GM19328 (cell line): ENCODE measurements around the gene CCL27.

Experiments
- ATAC-seq: cut with Tn5 transposase; IDR thresholded peaks from one replicate; pipeline ENCODE4 v1.9.1; 2021; ENCODE audit warnings: mild to moderate bottlenecking, moderate library complexity; ENCODE audit not compliant: unreplicated experiment

Gene CCL27, protein sequence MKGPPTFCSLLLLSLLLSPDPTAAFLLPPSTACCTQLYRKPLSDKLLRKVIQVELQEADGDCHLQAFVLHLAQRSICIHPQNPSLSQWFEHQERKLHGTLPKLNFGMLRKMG

GRCh38 chr9:34662526-34663302 is at the start of gene CCL27:
CCL27 (minus strand) TSS chr9:34662657; CDS start chr9:34662633, 24 bp downstream.
- no peak for ATAC-seq

GRCh38 chr9:34712140-34712539 is 49.7 kb upstream of the CCL27 start:
- ATAC-seq: no peak

- no peak for ATAC-seq
These were observed 47.6 kb upstream of the CCL27 start, which contains the start of gene CCL21 for GRCh38 chr9:34710023-34710422. CCL21 (minus strand) TSS chr9:34710136; CDS start chr9:34710066, 70 bp downstream.

DNA sequence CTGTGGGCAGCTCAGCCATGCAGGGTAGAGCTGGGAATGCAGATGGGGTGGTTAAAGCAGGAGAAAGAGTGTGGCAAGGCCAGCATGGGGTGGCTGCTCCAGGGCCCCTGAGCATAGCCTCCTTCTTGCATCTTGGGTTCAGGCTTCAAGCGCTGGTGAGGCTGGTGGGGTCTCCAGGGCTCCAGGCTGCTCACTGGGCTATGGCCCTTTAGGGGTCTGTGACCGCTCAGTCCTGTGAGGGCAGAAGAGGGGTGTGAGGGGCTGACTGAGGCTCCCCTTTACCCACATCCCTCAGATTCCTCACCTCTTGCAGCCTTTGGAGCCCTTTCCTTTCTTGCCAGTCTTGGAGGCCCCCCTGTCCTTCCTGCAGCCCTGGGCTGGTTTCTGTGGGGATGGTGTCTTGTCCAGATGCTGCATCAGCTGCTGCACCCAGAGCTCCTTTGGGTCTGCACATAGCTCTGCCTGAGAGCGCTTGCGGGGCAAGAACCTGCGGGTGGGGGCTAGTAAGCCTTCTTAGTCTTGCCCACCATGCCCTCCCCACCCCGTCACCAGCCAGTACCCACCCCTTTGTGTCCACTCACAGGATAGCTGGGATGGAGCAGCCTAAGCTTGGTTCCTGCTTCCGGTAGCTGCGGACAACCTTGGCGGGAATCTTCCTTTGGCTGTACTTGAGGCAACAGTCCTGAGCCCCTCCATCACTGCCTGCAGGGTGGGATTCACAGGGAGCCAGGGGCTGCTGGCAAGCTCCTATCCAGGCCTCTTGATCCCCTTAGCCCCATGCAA is 46.9 kb upstream of the CCL27 start:
- ATAC-seq: no peak

DNA sequence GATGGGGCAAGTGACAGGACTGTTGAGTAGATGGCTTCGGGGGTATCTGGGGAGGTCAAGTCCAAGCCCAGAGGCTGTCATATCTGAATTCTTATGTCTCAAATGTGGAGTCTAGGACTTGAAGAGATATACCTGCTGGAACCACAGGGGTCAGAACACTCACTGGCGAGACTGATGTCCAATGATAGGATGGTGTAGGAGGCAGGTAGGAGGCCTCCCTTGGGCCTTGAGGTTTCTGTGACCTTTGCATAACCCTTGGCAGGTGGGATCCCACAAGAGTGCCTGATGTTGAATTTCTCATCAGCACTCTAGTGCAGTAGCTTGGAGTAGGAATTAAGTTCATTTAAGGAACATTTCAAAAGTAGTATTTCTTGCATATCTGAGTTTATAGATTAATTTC is 44.7 kb upstream of the CCL27 start:
- no peak for ATAC-seq

DNA sequence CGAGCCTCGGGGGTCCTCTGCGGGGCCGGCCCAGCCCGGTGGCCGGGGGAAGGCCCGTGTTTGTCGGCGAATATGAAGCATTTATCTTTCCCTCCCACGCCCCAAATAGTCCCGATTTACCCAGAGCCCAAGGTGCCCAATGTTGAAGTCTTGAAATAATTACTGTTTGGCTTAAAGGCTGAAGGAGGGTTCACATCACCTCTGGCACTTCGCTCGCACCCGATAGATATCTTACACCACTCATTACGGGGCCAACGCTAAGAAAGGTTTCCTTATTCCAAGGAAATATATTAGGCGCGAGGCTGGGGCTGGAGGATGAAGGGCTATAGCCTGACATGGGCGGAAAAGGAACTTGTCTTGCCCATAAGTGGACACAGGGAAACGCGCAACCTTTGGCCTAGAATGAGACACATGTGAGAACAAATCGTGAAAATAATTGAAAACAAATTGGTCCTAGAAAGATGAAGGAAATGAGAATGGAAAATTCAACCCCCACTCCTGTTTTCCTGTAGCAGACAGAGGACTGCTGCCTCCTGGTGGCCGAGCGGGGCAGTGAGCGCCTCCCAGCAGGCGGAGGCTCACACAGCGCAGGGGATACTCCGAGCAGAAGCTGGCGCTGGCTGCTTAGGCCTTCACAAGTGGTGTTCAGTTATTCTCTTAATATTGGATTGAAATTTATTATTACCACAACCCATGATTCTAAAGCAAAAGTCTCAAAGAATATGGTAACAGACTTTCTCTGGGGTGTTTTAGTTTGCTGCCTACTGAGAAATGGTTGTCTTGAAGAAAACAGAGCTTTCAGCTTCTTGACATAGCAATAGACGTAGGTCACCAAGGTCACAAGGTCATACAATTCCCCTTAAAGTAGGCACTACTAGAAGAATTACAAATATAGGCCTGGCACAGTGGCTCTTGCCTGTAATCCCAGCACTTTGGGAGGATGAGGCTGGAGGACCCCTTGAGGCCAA is 39.6 kb upstream of the CCL27 start:
- ATAC-seq: no peak

GRCh38 chr9:34701023-34701768 is 38.7 kb upstream of the CCL27 start:
- no peak for ATAC-seq

- no peak for ATAC-seq
These were observed 32.4 kb upstream of the CCL27 start for GRCh38 chr9:34694811-34695210.

DNA sequence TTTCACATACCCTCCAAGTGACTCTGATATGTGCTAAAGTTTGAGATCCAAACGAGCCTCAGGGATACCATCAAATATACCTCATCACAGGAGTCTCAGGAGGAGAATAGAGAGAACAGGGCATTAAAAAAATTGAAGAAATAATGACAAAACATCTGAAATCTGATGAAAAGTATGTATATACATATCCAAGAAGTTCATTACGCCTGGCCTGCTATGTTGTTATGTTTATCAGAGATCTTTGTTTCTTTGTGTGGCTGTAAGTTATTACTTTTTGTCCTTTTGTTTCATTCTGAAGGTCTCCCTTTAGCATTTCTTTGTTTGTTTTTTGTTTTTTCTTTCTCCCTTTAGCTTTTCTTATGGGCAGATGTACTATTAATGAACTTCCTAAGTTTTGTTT is 31.1 kb upstream of the CCL27 start:
- ATAC-seq: no peak

- ATAC-seq: no peak
These were observed 29.5 kb upstream of the CCL27 start for GRCh38 chr9:34691936-34692315.

DNA sequence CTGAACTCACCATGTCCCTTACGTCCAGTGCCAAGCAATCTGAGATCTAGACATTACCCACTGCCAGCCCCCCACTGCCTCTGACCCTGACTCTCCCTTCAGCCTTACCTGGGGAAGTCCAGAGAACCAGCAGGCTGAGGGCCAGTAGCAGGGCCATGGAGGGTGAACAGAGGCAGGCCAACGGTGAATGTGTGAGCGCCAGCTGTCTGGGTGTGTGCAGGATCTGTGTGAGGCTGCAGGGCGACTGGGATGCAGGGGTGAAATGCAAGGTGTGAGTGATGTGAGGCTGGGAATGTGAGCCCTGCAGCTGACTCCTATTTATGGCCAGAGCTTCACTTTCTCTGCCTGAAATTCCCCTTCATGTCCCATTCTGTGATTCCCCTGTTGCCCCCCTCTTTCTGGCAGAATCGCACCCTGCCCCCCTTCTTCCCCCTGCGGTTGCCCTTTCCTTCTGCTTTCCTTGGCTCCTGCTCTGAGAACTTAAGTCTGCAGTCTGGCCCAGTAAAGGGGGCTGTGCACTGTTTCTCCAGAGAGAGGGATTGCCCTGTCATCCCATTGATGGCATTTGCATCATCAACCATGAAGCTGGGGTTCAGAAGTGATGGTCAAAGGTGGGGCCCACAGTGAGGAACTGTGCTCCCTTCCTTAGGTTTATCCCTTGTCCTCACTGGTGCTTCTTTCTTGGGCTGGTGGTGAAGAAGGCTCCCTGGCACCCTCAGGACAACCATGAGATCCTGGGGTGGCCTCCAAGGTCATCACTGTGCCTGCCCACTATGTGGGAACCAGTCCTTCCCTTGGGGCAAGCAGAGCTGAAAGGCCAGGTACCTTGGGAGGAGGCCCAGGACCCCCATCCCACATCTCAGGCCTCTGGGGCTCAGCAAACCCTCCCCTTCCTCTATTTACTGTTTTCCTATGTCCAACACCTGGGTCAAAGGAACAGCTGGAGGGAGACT is 28.8 kb upstream of the CCL27 start, which contains the start of gene CCL19:
TSS of gene CCL19 (minus strand) at position 294 of the 953 bp plus-strand sequence. CDS start at position 157, 137 bp downstream.
- no peak for ATAC-seq

DNA sequence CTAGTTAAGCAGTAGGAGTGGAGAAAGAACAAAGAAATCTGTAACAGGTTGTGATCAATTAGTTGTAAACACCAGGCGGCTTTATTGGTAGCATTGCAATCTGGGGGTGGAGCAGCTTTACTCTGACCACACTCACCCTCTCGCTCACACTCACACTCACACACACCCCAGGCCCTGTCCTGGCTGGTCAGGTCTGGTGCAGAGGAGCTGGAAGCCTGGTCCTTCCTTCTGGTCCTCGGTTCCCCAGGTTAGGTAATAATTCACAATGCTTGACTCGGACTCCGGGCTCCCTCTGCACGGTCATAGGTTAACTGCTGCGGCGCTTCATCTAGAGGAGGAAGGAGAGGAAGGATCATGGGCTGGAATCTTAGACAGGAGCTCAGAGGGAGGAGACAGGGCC is 27.1 kb upstream of the CCL27 start:
- no peak for ATAC-seq

DNA sequence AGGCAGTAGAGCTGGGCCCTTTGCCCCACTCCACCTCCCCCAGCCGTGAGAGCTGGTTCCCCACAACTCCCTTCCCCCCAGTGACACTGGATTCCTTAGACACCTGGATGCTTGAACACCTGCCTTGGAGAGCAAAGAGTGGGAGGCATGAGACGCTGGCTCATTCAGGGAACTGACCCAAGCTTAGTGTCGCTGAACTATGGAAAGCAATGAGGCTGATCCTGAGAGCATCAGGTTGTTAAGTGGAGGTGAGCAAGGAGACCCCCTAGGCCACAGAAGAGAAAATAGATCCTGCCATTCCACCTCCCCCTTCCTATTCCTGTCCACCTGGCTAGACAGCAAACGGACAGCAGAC is 26.6 kb upstream of the CCL27 start:
- ATAC-seq: no peak

GRCh38 chr9:34688329-34689115 is 26.1 kb upstream of the CCL27 start:
- no peak for ATAC-seq

- no peak for ATAC-seq
These were observed 25.0 kb upstream of the CCL27 start for GRCh38 chr9:34687276-34688030.

DNA sequence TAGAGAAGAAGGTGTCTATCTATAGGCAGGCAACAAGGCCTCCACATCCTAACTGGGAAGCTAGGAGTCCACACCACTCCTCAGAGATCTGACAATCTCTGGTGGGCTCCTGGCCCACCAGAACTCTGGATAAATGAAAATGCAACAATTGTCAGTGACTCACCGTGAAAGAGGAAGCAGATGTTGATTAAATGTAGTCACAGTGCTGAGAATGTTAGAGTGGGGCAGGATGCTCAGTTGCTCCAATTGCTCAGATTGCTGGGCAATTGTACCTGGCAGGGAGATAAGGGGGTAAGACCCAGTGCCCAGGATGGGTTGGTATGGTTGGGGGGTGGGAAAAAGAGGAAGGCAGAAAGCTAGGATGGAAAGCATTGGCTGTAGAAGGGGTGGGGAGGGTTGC is 24.3 kb upstream of the CCL27 start:
- ATAC-seq: no peak

GRCh38 chr9:34686231-34686630 is 23.8 kb upstream of the CCL27 start:
- no peak for ATAC-seq
